Stimulated activated naive CD4-positive, alpha-beta T cell (primary cell): Measurements from ENCODE around the gene TINCR.
"Not testable (repeated sequence)": the region's sequence is repeated elsewhere in the genome, so short reads cannot be mapped to it uniquely, and the experiment has no call there.

ENCODE experiments used
- DNase-seq, 6 experiments: peaks; one replicate each; lab custom pipeline; 2025; lab: John Stamatoyannopoulos, UW

Gene TINCR

GRCh38 chr19:5558101-5558621, 9.6 kb downstream of the TINCR start:
- DNase-seq = no peak

DNA sequence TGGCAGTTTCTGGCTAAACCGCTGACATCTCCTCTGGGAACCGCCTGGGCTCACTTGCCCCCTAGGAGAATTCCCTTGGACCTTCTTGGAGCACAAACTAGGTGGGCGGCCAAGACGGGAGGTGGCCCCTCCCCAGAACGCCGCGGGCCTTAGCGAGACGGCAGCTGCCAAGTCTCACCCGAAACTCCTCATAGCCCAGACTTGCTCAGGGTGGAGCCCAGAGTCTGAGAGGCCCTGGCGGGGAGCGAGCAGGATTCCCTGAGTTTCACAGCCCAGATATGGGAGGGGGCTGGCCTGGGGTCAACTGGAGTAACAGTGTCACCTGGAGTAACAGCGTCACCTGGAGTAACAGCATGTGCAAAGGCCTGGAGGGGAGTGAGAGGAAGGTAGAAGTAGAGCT, 10.1 kb downstream of the TINCR start:
- DNase-seq = no peak

DNA sequence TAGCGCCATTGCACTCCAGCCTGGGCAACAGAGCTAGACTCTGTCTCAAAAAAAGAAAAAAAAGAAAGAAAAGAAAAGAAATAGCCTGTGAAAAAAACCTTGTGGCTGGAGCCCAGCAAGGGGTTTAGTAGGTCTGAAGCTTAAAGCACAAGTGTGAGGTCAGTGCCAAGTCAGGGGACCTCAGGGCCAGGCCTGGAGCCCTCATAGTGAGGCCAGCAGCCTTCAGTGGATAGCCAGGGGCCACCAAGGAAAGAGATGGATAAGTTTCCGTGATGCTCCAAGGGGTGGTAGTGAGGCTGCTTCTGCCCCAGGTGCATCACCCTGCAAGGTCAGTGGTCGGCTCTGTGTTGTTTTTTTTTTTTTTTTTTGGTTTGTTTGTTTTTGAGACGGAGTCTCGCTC, 12.9 kb downstream of the TINCR start:
- no peak for DNase-seq

GRCh38 chr19:5553892-5554291, 13.9 kb downstream of the TINCR start:
- no peak for DNase-seq

DNA sequence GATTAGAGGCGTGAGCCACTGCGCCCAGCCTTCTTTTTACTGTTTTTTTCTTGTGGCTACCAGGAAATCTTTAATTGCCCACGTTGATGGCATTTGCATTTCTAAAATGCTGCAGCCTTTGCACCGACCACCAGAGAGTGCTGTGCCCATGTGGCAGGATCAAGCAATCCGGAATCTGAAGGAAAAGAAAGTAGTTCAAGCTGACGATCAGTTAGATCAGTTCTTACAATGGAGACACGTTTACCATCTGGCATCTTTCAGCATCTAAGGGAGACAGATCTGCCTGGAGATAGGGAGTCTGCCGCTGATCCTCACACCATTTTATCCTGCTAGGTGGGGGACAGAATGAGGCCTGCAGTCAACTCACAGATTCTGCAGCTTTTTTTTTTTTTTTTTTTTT, 19.9 kb downstream of the TINCR start:
- peak in 1 of 6 experiments; percentile 4 for DNase-seq

GRCh38 chr19:5545984-5546383, 21.8 kb downstream of the TINCR start:
- no peak for DNase-seq

DNA sequence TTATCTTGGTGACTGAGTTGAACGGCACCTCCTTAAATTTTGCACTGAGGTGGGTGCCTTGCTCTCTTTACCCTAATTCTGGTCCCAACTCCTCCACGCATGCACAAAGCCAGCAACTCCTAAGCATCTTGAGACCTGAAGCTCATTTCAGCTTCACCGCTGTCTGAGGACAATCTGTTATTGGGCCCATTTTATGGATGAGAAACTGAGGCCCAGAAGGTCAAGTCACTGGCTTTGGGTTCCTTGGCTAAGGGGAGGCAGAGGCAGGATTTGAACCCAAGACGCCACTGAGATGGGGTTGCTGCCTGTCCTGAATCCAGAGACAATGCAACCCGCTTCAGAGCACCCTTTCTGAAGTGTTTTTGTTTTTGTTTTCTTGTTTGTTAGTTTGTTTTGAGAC, 22.7 kb downstream of the TINCR start:
- no peak for DNase-seq

GRCh38 chr19:5542665-5543064, 25.1 kb downstream of the TINCR start:
- no peak for DNase-seq

DNA sequence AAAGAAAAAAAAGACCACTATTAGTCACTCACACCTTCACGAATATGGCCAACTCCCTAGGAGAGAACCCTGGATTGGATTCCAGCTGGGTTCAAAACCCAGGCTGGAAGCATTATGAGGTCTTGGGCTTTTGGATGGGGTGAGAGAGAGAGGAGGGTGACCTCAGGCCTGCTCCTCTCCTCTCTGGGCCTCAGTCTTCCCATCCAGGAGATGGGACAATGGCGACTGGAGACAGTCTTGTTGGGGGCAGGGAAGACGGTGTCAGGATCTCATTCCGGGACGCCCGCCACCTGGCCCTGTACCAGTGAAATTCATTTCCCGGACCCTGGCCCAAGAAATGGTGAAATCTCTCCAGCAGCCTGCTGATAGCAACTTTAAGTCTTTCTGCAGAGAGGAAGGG, 26.3 kb downstream of the TINCR start:
- no peak for DNase-seq

GRCh38 chr19:5540208-5540607, 27.5 kb downstream of the TINCR start:
- DNase-seq = no peak

DNA sequence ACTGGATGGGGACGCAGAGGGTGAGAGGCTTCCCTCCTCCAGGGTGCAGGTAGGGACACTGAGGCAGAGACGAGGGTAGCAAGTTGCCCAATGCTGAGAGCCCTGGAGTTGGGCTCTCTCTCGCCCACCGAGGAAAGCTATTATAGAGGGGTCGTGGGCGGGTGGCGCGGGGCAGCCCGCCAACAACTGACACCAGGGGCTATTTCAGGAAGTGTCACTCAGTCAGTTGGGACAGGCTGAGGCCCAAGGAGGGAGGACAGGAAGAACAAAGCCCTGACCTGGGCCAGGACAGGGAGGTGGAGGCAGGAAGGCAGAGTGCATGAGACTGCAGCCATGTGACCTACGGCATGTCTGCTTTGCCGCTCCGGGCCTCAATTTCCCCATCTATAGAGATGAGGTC, 29.9 kb downstream of the TINCR start:
- DNase-seq = no peak

DNA sequence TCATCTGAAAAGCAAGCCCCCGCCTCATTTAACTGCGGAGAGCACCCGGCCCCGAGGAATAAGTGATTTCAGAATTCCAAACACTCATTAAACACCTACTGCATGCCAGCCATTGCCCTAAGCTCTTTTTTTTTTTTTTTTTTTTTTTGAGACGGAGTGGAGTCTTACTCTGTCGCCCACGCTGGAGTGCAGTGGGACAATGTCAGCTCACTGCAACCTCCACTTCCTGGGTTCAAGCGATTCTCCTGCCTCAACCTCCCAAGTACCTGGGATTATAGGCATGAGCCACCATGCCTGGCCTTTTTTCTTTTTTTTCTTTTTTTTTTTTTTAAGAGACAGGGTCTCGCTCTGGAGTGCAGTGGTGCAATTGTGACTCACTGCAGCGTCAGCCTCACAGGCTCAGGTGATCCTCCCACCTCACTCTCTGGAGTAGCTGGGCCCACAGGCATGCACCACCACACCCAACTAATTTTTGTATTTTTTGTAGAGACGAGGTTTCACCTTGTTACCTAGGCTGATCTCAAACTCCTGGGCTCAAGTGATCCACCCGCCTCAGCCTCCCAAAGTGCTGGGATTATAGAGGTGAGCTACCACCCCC, 30.7 kb downstream of the TINCR start:
- not testable (repeated sequence) for DNase-seq

- DNase-seq = no peak
Observed at GRCh38 chr19:5536337-5536894, 31.3 kb downstream of the TINCR start.

DNA sequence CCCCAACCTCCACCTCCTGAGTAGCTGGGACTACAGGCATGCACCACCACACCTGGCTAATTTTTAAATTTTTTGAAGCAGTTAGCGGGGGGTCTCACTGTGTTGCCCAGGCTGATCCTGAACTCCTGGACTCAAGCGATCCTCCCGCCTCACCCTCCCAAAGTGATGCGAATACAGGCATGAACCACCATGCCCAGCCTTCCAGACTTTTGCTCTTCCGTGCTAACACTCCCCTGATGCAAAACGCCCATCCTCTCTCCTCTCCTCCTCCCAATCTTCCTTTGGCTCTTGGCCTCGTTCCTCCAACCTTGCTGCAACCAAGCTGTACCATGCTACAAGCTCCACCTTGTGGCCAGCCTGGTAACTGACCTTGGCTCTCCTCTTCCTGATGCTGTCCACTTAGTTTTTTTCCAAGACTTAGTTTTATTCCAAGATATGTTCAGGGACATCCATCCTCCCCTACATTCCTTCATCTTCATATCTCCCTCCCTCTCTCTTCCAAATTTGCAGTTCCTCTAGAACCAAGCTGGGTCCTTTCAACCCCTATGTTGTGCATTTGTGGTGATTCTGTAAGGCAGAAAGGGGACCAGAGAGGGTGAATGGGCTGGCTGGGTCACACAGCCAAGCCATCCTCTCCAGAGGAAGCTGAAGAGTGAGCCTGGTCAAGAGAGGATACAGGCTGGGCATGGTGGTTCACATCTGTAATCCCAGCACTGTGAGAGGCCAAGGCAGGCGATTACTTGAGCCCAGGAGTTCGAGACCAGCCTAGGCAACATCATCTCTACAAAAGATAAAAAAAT, 32.8 kb downstream of the TINCR start:
- no peak for DNase-seq

DNA sequence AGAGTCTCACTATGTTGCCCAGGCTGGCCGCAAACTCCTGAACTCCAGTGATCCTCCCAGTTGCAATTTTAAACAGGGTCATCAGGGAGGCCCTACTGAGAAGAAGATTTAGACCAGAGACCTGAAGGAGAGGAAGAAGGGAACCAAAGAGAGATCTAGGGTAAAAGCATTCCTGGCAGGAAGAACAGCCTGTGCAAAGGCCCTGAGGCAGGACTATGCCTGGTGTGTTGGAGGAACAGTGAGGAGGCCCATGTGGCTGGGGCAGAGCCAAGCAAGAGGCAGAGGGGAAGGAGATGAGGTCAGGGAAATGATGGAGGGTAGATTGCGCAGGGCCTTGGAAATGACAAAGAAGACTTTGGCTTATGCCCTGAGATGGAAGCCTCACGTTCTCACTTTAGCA, 34.5 kb downstream of the TINCR start:
- DNase-seq = no peak

- no peak for DNase-seq
Observed at GRCh38 chr19:5530701-5531100, 37.1 kb downstream of the TINCR start.

- no peak for DNase-seq
Observed at GRCh38 chr19:5526691-5527090, 41.1 kb downstream of the TINCR start.

- DNase-seq = no peak
Observed at GRCh38 chr19:5524081-5524480, 43.7 kb downstream of the TINCR start.

DNA sequence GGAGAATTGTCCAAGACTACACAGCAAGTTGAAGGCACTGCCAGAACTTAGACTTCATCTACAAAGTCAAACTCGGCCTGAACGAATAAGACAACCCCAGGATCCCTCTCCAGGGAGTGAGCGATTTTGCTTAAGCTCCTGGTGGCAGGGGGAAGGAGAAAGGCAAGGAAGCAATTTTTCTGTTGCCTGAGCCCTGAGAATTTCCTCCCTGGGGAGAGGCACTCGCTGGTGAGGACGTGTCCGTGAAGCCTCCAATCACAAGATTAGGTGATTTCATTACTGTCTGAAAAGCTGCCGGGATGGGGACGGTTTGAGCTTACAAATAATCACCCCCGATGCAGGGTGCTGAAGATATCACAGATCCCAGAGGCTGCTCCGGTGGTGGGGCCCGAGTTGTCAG, 45.6 kb downstream of the TINCR start:
- DNase-seq = no peak

GRCh38 chr19:5520501-5520900, 47.3 kb downstream of the TINCR start:
- DNase-seq = no peak

GRCh38 chr19:5519076-5519475, 48.7 kb downstream of the TINCR start:
- no peak for DNase-seq

DNA sequence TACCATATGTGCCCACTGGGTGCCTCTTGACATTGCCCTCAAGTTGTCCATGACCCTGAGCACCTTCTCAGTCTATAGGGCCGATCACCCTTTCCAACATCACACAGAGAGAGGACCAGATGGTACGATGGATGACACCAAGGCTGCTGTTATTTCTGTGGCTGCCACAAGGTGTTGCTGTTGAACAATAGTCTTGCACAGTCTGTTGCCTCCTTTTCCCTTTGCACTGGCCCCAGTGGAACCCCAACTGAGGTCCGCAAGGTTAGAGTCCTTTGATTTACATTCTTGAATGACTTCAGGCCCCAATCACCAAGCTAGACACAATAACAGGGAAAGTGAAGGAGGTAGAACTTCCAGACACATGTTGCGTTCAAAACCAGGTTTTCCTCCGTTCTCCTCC, 52.0 kb downstream of the TINCR start:
- DNase-seq = no peak

DNA sequence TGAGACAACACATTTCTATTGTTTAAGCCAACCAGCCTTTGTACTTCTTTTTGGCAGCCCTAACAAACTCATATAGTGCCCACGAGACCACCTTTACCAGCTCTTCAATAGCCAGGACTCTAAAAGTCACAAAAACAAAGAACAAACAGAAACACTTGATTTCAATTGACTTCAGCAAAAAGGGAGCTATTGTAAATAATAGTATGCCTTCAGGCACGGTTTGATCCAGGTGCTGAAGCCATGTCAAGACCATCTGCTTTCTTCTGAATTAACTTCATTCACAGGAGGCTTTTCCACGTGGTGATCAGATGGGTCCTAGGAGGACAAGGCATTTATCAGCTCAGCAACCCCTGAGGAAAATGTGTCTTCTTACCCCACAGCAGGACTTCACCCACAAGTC, 53.8 kb downstream of the TINCR start:
- DNase-seq = no peak
